ENCODE measurements around the gene RNASEH2A. TPM values are rescaled to one million over a fixed set of nuclear protein-coding genes. Genes with fewer than 3 reads are reported as not detected.
"Not testable (repeated sequence)": the region's sequence is repeated elsewhere in the genome, so short reads cannot be mapped to it uniquely, and the experiment has no call there.

The RNASEH2A gene
- total RNA-seq, 1 experiment from 2014 or later: 55.4 TPM

GRCh38 chr19:12793290-12794195 is 12.8 kb upstream of the RNASEH2A start:
- peak; percentile 88 for DNase-seq (ENCODE audit: low spot score)

GRCh38 chr19:12794196-12794941 is 12.0 kb upstream of the RNASEH2A start:
- no peak for DNase-seq (ENCODE audit: low spot score)

GRCh38 chr19:12794971-12795381 is 11.4 kb upstream of the RNASEH2A start:
- DNase-seq (ENCODE audit: low spot score): no peak

GRCh38 chr19:12796146-12797071 is 10.0 kb upstream of the RNASEH2A start:
- DNase-seq (ENCODE audit: low spot score): peak; percentile 78

GRCh38 chr19:12797141-12797587 is 9.2 kb upstream of the RNASEH2A start:
- DNase-seq (ENCODE audit: low spot score): no peak

GRCh38 chr19:12797607-12798006 is 8.8 kb upstream of the RNASEH2A start:
- not testable (repeated sequence) for DNase-seq (ENCODE audit: low spot score)

- no peak for DNase-seq (ENCODE audit: low spot score)
Measured at GRCh38 chr19:12799742-12800465, 6.5 kb upstream of the RNASEH2A start.

- no peak for DNase-seq (ENCODE audit: low spot score)
Measured at GRCh38 chr19:12800466-12800770, 6.0 kb upstream of the RNASEH2A start.

GRCh38 chr19:12800923-12801465 is 5.4 kb upstream of the RNASEH2A start:
- DNase-seq (ENCODE audit: low spot score): no peak

- DNase-seq (ENCODE audit: low spot score): peak; percentile 78
Measured at GRCh38 chr19:12801466-12802266, 4.7 kb upstream of the RNASEH2A start, which contains the start of the genes PRDX2 and THSD8. Gene PRDX2 (minus strand): TSS chr19:12801800. CDS start chr19:12801261, 539 bp downstream. Gene THSD8 (plus strand): TSS chr19:12802069. CDS start chr19:12802072, 3 bp downstream.

GRCh38 chr19:12802267-12803106 is 3.9 kb upstream of the RNASEH2A start:
- DNase-seq (ENCODE audit: low spot score): no peak

- no peak for DNase-seq (ENCODE audit: low spot score)
Measured at GRCh38 chr19:12804051-12804450, 2.3 kb upstream of the RNASEH2A start.

- no peak for DNase-seq (ENCODE audit: low spot score)
Measured at GRCh38 chr19:12815088-12815487, 8.7 kb downstream of the RNASEH2A start.

- not testable (repeated sequence) for DNase-seq (ENCODE audit: low spot score)
Measured at GRCh38 chr19:12817188-12817587, 10.8 kb downstream of the RNASEH2A start.

GRCh38 chr19:12817810-12818209 is 11.4 kb downstream of the RNASEH2A start:
- DNase-seq (ENCODE audit: low spot score): not testable (repeated sequence)

- DNase-seq (ENCODE audit: low spot score): no peak
Measured at GRCh38 chr19:12821761-12822160, 15.4 kb downstream of the RNASEH2A start.

- no peak for DNase-seq (ENCODE audit: low spot score)
Measured at GRCh38 chr19:12825254-12826131, 19.1 kb downstream of the RNASEH2A start.

- peak; percentile 29 for DNase-seq (ENCODE audit: low spot score)
Measured at GRCh38 chr19:12828494-12828893, 22.1 kb downstream of the RNASEH2A start.

All from HT-29 (cell line).